B cell (primary cell): ENCODE data around the gene HOXB4. TPM values are rescaled to one million over a fixed set of nuclear protein-coding genes. Genes with fewer than 3 reads are reported as not detected.

Experiments
- ATAC-seq: fragments of 200-7000 bp; cut with Tn5 transposase; one replicate; pipeline ENCODE4 v1.10.0; 2021; ENCODE audit warnings: low read depth, mild to moderate bottlenecking, moderate number of reproducible peaks, moderate library complexity
- CTCF ChIA-PET: fragments of 350-600 bp; sonication (Branson Sonifier 250); formaldehyde crosslinking; loops from one replicate; lab custom pipeline; 2021; ENCODE audit warnings: antibody characterized with exemption, inconsistent platforms; lab: Charles Lee
- POLR2A ChIA-PET: fragments of 350-600 bp; sonication (Branson Sonifier 250); formaldehyde crosslinking; loops from one replicate; lab custom pipeline; 2021; ENCODE audit warnings: antibody characterized with exemption; lab: Charles Lee
- DNase-seq: peaks from one replicate; pipeline ENCODE4 v3.0.0; 2013
- H2AFZ ChIP-seq: 2 replicates; pipeline ENCODE4 v1.6.1; 2012; ENCODE audit warnings: mild to moderate bottlenecking, low read depth, low read length; ENCODE audit not compliant: insufficient read depth, poor library complexity, severe bottlenecking
- H3K27ac ChIP-seq, 2 donors: 1 replicate in 1 of 2; 2 replicates in 1 of 2; pipeline ENCODE4 v1.5.1; 2012 to 2013; ENCODE audit warnings: low read length in 2 of 2, mild to moderate bottlenecking in 2 of 2, moderate library complexity in 1 of 2
- H3K27me3 ChIP-seq, 4 experiments: fragments of 200-600 bp in 1 of 4; sonication (generic) in 1 of 4; replicated peaks in 1 of 4; 1 replicate in 2 of 4; 2 replicates in 2 of 4; pipeline versions ENCODE4 v1.6.1 to v1.7.0; 2013 to 2016; ENCODE audit warnings: low read length in 3 of 4, mild to moderate bottlenecking in 2 of 4, mixed read lengths in 1 of 4, moderate library complexity in 1 of 4; ENCODE audit not compliant: insufficient read depth in 4 of 4, control insufficient read depth in 3 of 4; ENCODE audit errors: control extremely low read depth in 1 of 4
- H3K36me3 ChIP-seq, 2 experiments: replicated peaks in 1 of 2; 1 replicate in 1 of 2; 2 replicates in 1 of 2; pipeline versions ENCODE4 v1.6.1 to v1.7.1; 2013; ENCODE audit warnings: low read length in 1 of 2; ENCODE audit not compliant: insufficient read depth in 2 of 2, control insufficient read depth in 1 of 2; ENCODE audit errors: control extremely low read depth in 1 of 2, extremely low read depth in 1 of 2
- H3K4me1 ChIP-seq, 2 donors: fragments of 200-600 bp in 1 of 2; sonication (generic) in 1 of 2; 1 replicate in 1 of 2; 2 replicates in 1 of 2; pipeline versions ENCODE4 v1.5.1 to v1.6.1; 2013 to 2017; ENCODE audit warnings: low read length in 2 of 2; ENCODE audit not compliant: control insufficient read depth in 2 of 2, insufficient read depth in 2 of 2
- H3K4me2 ChIP-seq: replicated peaks from 2 replicates; pipeline ENCODE3; 2012; ENCODE audit warnings: mild to moderate bottlenecking, low read depth, low read length; ENCODE audit not compliant: poor library complexity, severe bottlenecking
- H3K4me3 ChIP-seq, 5 experiments: fragments of 200-600 bp in 1 of 5; sonication (generic) in 1 of 5; 1 replicate in 3 of 5; 2 replicates in 2 of 5; pipeline versions ENCODE4 v1.5.1 to v1.7.0; 2011 to 2016; ENCODE audit warnings: low read length in 4 of 5, mild to moderate bottlenecking in 4 of 5, low read depth in 2 of 5, control low read depth in 1 of 5, moderate library complexity in 1 of 5; ENCODE audit not compliant: insufficient read depth in 1 of 5; ENCODE audit errors: control extremely low read depth in 1 of 5, extremely low read depth in 1 of 5
- H3K79me2 ChIP-seq: fragments of 200-600 bp; sonication (generic); one replicate; pipeline ENCODE4 v1.6.0; 2016; ENCODE audit warnings: low read length; ENCODE audit not compliant: control insufficient read depth, insufficient read depth
- H3K9ac ChIP-seq: fragments of 200-600 bp; sonication (generic); 2 replicates; pipeline ENCODE4 v1.6.1; 2017; ENCODE audit warnings: mild to moderate bottlenecking, low read length, moderate library complexity
- H3K9me3 ChIP-seq, 3 donors: one replicate each; pipeline versions ENCODE4 v1.6.1 to v1.7.1; 2013; ENCODE audit warnings: low read length in 2 of 3; ENCODE audit not compliant: control insufficient read depth in 2 of 3, insufficient read depth in 1 of 3; ENCODE audit errors: control extremely low read depth in 1 of 3
- H4K20me1 ChIP-seq: 2 replicates; pipeline ENCODE4 v1.6.0; 2012; ENCODE audit warnings: mild to moderate bottlenecking, low read length; ENCODE audit not compliant: insufficient read depth, control insufficient read depth, poor library complexity, severe bottlenecking
- H3K27ac Mint-ChIP-seq: one replicate; pipeline ENCODE4 v1.8.0; 2021; ENCODE audit warnings: mixed read lengths
- H3K27me3 Mint-ChIP-seq: one replicate; pipeline ENCODE4 v1.8.0; 2021; ENCODE audit warnings: mixed read lengths
- H3K4me1 Mint-ChIP-seq: one replicate; pipeline ENCODE4 v1.8.0; 2021; ENCODE audit warnings: mixed read lengths
- H3K4me3 Mint-ChIP-seq: one replicate; pipeline ENCODE4 v1.8.0; 2021; ENCODE audit warnings: mixed read lengths
- H3K9me3 Mint-ChIP-seq: one replicate; pipeline ENCODE4 v1.8.0; 2022; ENCODE audit warnings: mixed read lengths; ENCODE audit not compliant: insufficient read depth
- CTCF ChIP-seq: fragments of 200-600 bp; IDR thresholded peaks from one replicate; pipeline ENCODE4 v1.8.0; 2022; ENCODE audit warnings: antibody characterized with exemption, mild to moderate bottlenecking
- EZH2 ChIP-seq: IDR thresholded peaks from 2 replicates; pipeline ENCODE4 v1.6.1; 2012; ENCODE audit warnings: borderline replicate concordance, low read depth, mild to moderate bottlenecking, moderate library complexity, low read length; ENCODE audit not compliant: insufficient read depth, poor library complexity, severe bottlenecking
- WGBS: methylation state at CpG from one replicate; pipeline ENCODE4 v1.1.5; 2013; ENCODE audit warnings: missing lambda C conversion rate; ENCODE audit not compliant: insufficient coverage; 5-methylcytosine and 5-hydroxymethylcytosine counted together
- intact Hi-C: fragments of 100-400 bp; cut with micrococcal nuclease; formaldehyde crosslinking; loops from one replicate; pipeline ENCODE4 v1.10.0; 2022
- polyA plus RNA-seq: library from polyadenylated mRNA; depleted of rRNA; stranded (reverse); fragments of >200 nt; gene quantifications from 2 replicates; pipeline ENCODE4 v1.2.3, GENCODE V29; 2012
- total RNA-seq, 2 donors: library from RNA; stranded (reverse); fragments of 120-200 nt in 1 of 2; gene quantifications; 1 replicate in 1 of 2; 2 replicates in 1 of 2; pipeline versions ENCODE4 v1.2.3 to v1.2.4, GENCODE V29; 2013 to 2022

HOXB4 gene
- total and polyA plus RNA-seq, 2 donors (not counting 1 experiment from before 2014, with no cell fraction given) = 0.85 to 1.7 TPM

GRCh38 chr17:48530208-48530886, 47.8 kb downstream of the HOXB4 start:
- ATAC-seq (no peak), DNase-seq (no peak)
- Mint-ChIP-seq H3K9me3 (no peaks in the 10 kb centered on the region), H3K27me3 (peaks cover 23% of the 10 kb centered on the region), H3K4me3 (no peak overlapping the region), H3K27ac (no peak overlapping the region), H3K4me1 (no peaks in the 10 kb centered on the region)
- H3K9me3 ChIP-seq = no peaks in the 10 kb centered on the region
- ChIA-PET POLR2A (no interaction called here), CTCF (interaction anchor here (1.4 kb wide), 1 partner anchor 178 kb away, joined by 4 read pairs; no protein-coding TSS in a partner anchor)
- no peaks in the 10 kb centered on the region for H4K20me1 ChIP-seq
- 97% methylated on average over 36 of the region's 37 CpGs for WGBS
- TF ChIP-seq EZH2 (no peak), CTCF (no peak)
- intact Hi-C loops = no loop called here
- H3K79me2 ChIP-seq = no peaks in the 10 kb centered on the region
- no peak overlapping the region for H2AFZ ChIP-seq
- H3K4me2 ChIP-seq = no peak overlapping the region
- no peak overlapping the region for H3K27ac ChIP-seq
- H3K9ac ChIP-seq = no peak overlapping the region
- peaks cover 0 to 26% (median 13%) of the 10 kb centered on the region in 4 experiments for H3K27me3 ChIP-seq
- no peak overlapping the region for H3K4me3 ChIP-seq
- H3K4me1 ChIP-seq = peaks cover 8 to 11% of the 10 kb centered on the region in 2 donors
- H3K36me3 ChIP-seq = no peaks in the 10 kb centered on the region

DNA sequence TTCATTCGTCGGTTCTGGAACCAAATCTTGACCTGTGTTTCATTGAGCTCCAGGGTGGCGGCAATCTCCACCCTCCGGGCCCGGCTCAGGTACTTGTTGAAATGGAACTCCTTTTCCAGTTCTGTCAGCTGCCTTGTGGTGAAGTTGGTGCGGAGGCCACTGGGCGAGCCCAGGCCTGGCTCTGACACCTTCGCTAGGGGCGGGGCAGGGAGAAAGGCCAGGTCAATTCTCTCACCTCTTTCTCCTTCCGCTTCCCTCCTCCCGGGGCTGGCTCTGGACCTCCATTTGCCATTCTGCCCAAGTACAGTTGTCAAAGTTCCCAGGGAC, 48.5 kb downstream of the HOXB4 start:
- no peak overlapping the region for H3K9ac ChIP-seq
- peaks cover 0 to 30% (median 14%) of the 10 kb centered on the region in 4 experiments for H3K27me3 ChIP-seq
- DNase-seq (no peak), ATAC-seq (no peak)
- Mint-ChIP-seq H3K4me3 (no peak overlapping the region), H3K9me3 (no peaks in the 10 kb centered on the region), H3K27me3 (peaks cover 29% of the 10 kb centered on the region), H3K4me1 (no peaks in the 10 kb centered on the region), H3K27ac (no peak overlapping the region)
- H3K4me2 ChIP-seq = no peak overlapping the region
- no peaks in the 10 kb centered on the region for H4K20me1 ChIP-seq
- H3K79me2 ChIP-seq = no peaks in the 10 kb centered on the region
- H3K27ac ChIP-seq = no peak overlapping the region
- intact Hi-C loops = no loop called here
- no peak overlapping the region for H3K4me3 ChIP-seq
- H3K9me3 ChIP-seq = no peaks in the 10 kb centered on the region
- no peaks in the 10 kb centered on the region for H3K36me3 ChIP-seq
- H3K4me1 ChIP-seq = peaks cover 8 to 11% of the 10 kb centered on the region in 2 donors
- TF ChIP-seq CTCF = no peak
- no peak for TF ChIP-seq EZH2
- ChIA-PET POLR2A (interaction anchor here (0.7 kb wide), 1 partner anchor 75 kb away, joined by 3 read pairs; no protein-coding TSS in a partner anchor), CTCF (interaction anchor here (1.4 kb wide), 1 partner anchor 177 kb away, joined by 4 read pairs; no protein-coding TSS in a partner anchor)
- no peak overlapping the region for H2AFZ ChIP-seq
- 98% methylated on average over 11 of the region's 11 CpGs for WGBS
